Measurements from ENCODE around the gene TBCE. TPM values are rescaled to one million over a fixed set of nuclear protein-coding genes. Genes with fewer than 3 reads are reported as not detected.
"Not testable (repeated sequence)": the region's sequence is repeated elsewhere in the genome, so short reads cannot be mapped to it uniquely, and the experiment has no call there.

Gene TBCE
- polyA plus RNA-seq, 4 donors = 46.3 to 68.0 (median 61.1) TPM

DNA sequence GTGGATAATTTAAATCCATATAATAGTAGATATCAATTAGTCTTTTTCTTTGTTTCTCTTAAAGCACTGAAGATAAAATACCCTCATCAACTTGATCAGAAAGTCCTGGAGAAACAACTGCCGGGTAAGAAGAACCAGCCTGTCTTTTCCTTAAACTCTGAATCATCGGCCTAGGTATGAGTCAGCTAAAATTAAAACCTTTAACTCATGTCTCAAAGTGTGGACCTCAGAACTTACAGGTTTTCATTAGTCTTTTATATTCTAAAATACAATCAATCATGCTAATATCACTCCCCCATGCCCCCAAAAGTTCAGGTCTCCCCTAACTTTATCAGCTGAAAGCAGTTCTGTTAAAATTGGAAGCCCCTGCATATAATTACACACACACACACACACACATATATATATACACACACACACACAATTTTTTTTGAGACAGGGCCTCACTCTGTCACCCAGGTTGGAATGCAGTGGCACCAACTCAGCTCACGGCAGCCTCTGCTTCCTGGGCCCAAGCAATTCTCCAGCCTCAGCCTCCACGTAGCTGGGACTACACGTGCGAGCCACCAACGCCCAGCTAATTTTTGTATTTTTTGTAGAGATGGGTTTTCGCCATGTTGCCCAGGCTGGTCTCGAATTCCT is 75.7 kb downstream of the TBCE start:
- DNase-seq (ENCODE audit: low read depth in 4 of 4, low spot score in 3 of 4) = no peak

- no peak for DNase-seq (ENCODE audit: low read depth in 4 of 4, low spot score in 3 of 4)
Observed at GRCh38 chr1:235448616-235449015, 81.4 kb downstream of the TBCE start.

GRCh38 chr1:235450433-235450832 is 83.2 kb downstream of the TBCE start:
- no peak for DNase-seq (ENCODE audit: low read depth in 4 of 4, low spot score in 3 of 4)

DNA sequence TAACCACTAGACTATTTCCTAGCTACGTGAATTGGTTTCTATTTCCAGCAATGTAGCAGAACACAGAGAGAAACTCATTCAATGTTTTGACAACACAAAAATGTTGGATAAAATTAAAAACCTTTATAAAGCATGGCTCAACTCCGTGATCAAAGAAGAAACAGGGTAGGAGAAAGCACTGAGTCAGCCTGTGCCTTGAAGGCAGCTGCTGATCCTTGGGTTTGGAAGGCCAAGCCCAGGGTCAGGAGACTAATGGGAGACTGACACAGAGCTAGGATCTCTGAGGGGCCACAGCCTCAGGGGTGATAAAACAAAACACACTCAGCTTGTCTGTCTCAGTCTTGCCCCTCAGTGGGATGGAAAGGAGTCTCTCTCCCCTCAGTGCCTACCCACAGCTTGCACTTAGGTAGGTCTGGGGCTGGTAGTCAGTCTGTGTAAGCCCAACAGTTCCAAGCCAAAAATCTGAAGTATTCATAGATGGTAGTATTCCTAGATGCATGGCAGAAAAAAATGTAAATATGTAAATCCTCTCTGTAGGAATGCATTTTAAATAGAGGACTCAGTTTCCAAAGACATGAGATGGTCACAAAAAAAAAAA is 83.8 kb downstream of the TBCE start:
- DNase-seq (ENCODE audit: low read depth in 4 of 4, low spot score in 3 of 4) = no peak

GRCh38 chr1:235454021-235454420 is 86.8 kb downstream of the TBCE start:
- no peak for DNase-seq (ENCODE audit: low read depth in 4 of 4, low spot score in 3 of 4)

- DNase-seq (ENCODE audit: low read depth in 4 of 4, low spot score in 3 of 4) = no peak
Observed at GRCh38 chr1:235455097-235455496, 87.9 kb downstream of the TBCE start.

DNA sequence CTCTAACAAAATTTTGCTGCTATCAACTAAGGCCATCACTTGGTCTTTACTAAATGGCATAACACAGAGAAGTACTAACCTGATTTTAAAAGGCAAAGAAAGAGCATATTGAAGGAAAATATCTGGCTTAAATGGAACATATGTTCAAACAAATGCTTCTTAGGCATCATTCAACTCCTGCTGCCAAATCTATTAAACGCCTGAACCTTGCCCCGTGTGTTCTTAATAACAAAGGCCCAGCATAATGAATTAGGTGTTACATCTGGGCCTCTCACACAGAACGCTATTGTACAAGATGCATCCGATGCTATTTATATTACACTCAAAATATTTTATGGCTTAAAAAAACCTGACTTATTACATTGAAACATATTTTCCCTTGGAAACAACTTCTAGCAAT is 88.6 kb downstream of the TBCE start:
- no peak for DNase-seq (ENCODE audit: low read depth in 4 of 4, low spot score in 3 of 4)

DNA sequence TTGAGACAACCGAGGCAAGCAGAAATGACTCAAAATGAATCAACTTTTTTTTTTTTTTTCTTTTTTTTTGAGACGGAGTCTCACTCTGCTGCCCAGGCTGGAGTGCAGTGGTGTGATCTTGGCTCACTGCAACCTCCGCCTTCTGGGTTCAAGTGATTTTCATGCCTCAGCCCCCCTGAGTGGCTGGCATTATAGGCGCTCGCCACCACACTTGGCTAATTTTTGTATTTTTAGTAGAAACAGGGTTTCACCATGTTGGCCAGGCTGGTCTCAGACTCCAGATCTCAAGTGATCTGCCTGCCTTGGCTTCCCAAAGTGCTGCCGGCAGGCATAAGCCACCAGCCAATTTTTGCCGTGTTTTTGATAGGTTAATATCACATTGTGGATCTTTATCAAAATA is 90.6 kb downstream of the TBCE start:
- not testable (repeated sequence) for DNase-seq (ENCODE audit: low read depth in 4 of 4, low spot score in 3 of 4)

DNA sequence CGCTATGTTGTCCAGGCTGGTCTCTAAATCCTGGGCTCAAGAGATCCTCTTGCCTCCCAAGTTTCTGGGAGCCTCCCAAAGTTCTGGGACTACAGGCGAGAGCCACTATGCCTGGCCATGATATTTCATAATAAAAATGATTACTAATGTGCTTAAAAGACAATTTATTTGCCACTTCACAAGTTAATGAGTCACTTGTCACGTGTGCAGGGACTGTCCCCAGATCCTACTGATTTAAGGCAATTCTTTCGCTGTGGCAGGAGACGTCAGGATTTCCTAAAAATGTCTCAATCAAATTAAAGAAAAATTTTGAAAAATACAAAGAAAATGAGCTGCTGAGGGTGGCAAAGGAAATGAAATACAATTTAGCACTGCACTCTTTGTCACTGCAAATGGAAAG is 93.5 kb downstream of the TBCE start:
- no peak for DNase-seq (ENCODE audit: low read depth in 4 of 4, low spot score in 3 of 4)

GRCh38 chr1:235461954-235462353 is 94.7 kb downstream of the TBCE start:
- DNase-seq (ENCODE audit: low read depth in 4 of 4, low spot score in 3 of 4) = no peak

- not testable (repeated sequence) for DNase-seq (ENCODE audit: low read depth in 4 of 4, low spot score in 3 of 4)
Observed at GRCh38 chr1:235462832-235463231, 95.6 kb downstream of the TBCE start.

- no peak for DNase-seq (ENCODE audit: low read depth in 4 of 4, low spot score in 3 of 4)
Observed at GRCh38 chr1:235465066-235465465, 97.8 kb downstream of the TBCE start.

GRCh38 chr1:235468004-235468403 is 100.8 kb downstream of the TBCE start:
- DNase-seq (ENCODE audit: low read depth in 4 of 4, low spot score in 3 of 4) = no peak

GRCh38 chr1:235468970-235469369 is 101.7 kb downstream of the TBCE start:
- DNase-seq (ENCODE audit: low read depth in 4 of 4, low spot score in 3 of 4) = no peak

DNA sequence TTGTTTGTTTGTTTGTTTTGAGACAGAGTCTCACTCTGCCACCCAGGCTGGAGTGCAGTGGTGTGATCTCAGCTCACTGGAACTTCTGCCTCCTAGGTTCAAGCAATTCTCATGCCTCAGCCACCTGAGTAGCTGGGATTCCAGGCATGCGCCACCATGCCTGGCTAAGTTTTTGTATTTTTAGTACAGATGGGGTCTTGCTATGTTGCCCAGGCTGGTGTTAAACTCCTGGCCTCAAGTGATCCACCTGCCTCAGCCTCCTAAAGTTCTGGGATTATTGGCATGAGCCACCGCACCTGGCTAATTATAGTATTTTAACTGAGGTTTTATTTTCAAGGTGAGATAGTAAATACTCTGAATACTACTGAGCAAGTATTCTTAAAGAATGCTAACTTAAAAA is 102.7 kb downstream of the TBCE start:
- DNase-seq (ENCODE audit: low read depth in 4 of 4, low spot score in 3 of 4) = not testable (repeated sequence)

DNA sequence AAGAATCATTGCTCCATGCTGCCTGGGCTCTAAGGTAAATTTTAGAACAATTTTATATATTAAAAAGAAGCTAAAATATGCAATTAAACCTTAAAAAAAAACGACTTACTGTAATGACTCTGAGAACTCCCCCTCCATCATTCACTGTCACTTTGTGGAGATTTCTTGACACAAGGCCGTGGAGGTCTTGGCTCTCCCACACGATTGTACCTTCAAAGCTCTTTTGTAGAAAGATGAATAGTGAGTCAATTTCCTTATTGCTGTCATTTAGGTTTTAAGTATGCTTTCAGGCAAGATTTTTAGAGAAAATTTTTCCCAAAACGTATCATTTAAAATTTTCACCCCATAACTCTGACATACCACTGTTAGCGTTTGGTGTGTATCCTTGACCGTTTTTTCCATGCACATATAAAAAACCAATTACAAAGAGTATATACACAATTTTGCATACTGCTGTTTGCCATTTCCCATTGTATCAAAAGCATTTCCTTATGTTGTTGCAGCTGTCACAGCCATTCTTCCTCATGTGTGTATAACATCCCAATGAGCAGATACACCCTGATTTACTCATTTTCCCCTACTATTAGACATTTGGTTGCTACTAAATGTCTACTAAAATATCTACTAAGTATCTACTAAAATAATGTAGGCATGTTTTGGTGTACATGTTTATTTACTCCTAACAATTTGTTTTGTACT is 103.7 kb downstream of the TBCE start:
- DNase-seq (ENCODE audit: low read depth in 4 of 4, low spot score in 3 of 4) = no peak

DNA sequence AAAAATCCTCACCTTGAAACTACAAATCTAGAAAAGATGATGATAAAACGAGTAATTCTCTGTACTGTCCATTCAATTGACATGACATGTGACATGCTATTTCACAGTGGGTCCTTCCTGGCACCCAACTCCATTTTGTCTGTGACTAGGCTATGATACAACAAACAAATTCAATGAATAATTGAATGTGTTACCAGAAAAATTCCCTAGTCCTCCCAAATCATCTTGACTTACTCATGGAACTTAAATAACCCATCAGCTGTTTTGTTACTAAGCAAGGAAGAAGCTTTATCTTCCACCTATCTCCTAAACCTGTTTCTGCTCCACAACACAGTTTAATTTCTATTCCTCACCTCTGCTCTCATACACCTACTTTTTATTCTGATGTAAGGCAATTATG is 106.6 kb downstream of the TBCE start:
- DNase-seq (ENCODE audit: low read depth in 4 of 4, low spot score in 3 of 4) = no peak

- DNase-seq (ENCODE audit: low read depth in 4 of 4, low spot score in 3 of 4) = no peak
Observed at GRCh38 chr1:235483090-235483489, 115.9 kb downstream of the TBCE start.

DNA sequence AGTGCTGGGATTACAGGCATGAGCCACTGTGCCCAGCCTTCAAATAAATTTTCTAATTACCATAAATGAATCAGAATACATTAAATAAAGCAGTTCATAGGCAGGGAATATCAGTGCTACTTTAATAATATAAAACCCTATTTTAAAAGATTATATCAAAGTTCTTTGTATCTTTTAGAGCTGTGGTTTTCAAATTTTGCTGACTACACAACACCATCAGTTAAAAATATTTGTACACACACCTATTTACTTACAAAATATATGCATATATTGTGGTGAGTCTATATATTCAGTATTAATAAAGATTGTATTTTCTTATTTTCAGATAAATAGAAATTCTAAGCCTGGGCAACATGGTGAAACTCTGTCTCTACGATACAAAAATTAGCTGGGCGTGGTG is 118.3 kb downstream of the TBCE start:
- DNase-seq (ENCODE audit: low read depth in 4 of 4, low spot score in 3 of 4) = no peak

DNA sequence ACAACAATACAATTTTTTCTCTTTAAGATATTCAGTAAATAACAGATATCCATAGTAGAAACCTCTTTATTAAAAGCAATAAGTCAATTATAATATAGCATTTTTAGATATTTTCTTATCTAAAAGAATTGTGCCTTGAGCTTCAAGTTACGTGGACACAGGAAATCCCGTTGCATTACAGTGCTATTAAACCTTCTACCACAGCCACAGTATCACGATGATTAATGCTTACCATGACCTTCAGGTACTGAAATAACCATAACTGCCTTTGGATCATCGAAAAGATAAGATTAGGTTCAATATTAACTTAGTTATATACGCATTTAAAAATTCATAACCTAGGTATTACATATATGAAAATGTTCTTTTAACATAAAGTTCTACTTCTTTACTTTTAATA is 119.1 kb downstream of the TBCE start:
- no peak for DNase-seq (ENCODE audit: low read depth in 4 of 4, low spot score in 3 of 4)

GRCh38 chr1:235491644-235492043 is 124.4 kb downstream of the TBCE start:
- DNase-seq (ENCODE audit: low read depth in 4 of 4, low spot score in 3 of 4) = no peak

DNA sequence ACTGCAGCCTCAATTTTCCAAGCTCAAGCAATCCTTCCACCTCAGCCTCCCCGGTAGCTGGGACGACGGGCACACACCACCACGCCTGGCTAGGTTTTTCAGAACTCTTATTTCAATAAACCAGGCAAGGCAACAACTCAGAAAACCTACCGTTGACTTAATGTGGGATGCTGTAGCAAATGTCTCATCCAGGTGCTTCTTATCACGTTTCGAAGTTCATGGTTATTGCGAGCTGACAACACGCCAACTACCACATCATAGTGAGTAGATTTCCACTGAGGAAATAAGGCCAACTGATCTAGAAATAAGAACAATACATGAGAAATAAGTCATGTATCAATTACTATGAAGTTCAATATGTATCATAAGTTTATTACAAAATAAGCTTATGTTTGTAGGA is 127.3 kb downstream of the TBCE start:
- no peak for DNase-seq (ENCODE audit: low read depth in 4 of 4, low spot score in 3 of 4)

All from left renal pelvis (tissue), 4 donors.